Stomach (tissue), 4 donors: ENCODE results near the gene RNASET2.

Experiments used
- POLR2A ChIP-seq, 4 donors: fragments of 450-650 bp; IDR thresholded peaks; one replicate each; pipeline ENCODE4 v1.6.1; 2016; ENCODE audit warnings: antibody characterized with exemption in 4 of 4, control low read depth in 2 of 4, mild to moderate bottlenecking in 1 of 4, moderate library complexity in 1 of 4
- TF ChIP-seq, protein P1 (sequence below), 7 experiments: fragments of 450-650 bp in 4 of 7; fragments of 200-600 bp in 3 of 7; sonication (generic) in 3 of 7; IDR thresholded peaks; one replicate each; pipeline ENCODE4 v1.5.1; 2016 to 2019; ENCODE audit warnings: antibody characterized with exemption in 7 of 7, control low read depth in 2 of 7, mild to moderate bottlenecking in 1 of 7

DNA sequence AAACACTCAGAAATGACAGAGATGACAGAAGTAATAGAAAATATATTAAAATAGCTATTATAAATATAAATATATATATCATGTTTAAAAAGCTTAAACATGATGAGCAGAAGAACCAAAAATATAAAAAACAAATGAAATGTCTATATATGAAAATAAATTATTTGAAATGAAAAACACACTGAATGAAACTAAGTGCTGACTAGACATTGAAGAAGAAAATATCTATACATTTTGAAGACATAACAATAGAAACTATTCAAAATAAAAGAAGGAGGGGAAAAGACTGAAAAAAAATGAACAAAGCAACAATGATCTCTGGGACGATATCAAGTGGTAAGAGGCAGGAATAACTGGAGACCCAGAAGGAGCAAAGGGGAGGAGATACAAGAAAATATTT, 76.8 kb downstream of the RNASET2 start:
- TF ChIP-seq, protein P1, sequence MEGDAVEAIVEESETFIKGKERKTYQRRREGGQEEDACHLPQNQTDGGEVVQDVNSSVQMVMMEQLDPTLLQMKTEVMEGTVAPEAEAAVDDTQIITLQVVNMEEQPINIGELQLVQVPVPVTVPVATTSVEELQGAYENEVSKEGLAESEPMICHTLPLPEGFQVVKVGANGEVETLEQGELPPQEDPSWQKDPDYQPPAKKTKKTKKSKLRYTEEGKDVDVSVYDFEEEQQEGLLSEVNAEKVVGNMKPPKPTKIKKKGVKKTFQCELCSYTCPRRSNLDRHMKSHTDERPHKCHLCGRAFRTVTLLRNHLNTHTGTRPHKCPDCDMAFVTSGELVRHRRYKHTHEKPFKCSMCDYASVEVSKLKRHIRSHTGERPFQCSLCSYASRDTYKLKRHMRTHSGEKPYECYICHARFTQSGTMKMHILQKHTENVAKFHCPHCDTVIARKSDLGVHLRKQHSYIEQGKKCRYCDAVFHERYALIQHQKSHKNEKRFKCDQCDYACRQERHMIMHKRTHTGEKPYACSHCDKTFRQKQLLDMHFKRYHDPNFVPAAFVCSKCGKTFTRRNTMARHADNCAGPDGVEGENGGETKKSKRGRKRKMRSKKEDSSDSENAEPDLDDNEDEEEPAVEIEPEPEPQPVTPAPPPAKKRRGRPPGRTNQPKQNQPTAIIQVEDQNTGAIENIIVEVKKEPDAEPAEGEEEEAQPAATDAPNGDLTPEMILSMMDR (IDR thresholded peaks at IDR 0.05) = no peak
- no peak for TF ChIP-seq POLR2A (IDR thresholded peaks at IDR 0.05)
